Left lung (tissue), 10 donors: Measurements from ENCODE around the gene PRSS23. TPM values are rescaled to one million over a fixed set of nuclear protein-coding genes. Genes with fewer than 3 reads are reported as not detected.

Source experiments
- ATAC-seq: fragments of 200-7000 bp; cut with Tn5 transposase; one replicate; pipeline ENCODE4 v1.9.1; 2020; ENCODE audit warnings: moderate library complexity
- DNase-seq, 4 donors: peaks; one replicate each; pipeline ENCODE4 v3.0.0-alpha.2; 2013 to 2020
- H3K27ac ChIP-seq, 2 donors: fragments of 200-600 bp; sonication (generic) in 1 of 2; one replicate each; pipeline versions ENCODE4 v1.5.0 to v1.8.0; 2020 to 2021
- H3K27me3 ChIP-seq, 2 donors: fragments of 200-600 bp; sonication (generic) in 1 of 2; one replicate each; pipeline versions ENCODE4 v1.5.0 to v1.8.0; 2020 to 2021
- H3K36me3 ChIP-seq, 2 donors: fragments of 200-600 bp; sonication (generic) in 1 of 2; one replicate each; pipeline versions ENCODE4 v1.5.0 to v1.8.0; 2020 to 2021
- H3K4me1 ChIP-seq, 2 donors: fragments of 200-600 bp; one replicate each; pipeline ENCODE4 v1.8.0; 2021
- H3K4me3 ChIP-seq, 2 donors: fragments of 200-600 bp; sonication (generic) in 1 of 2; one replicate each; pipeline versions ENCODE4 v1.5.0 to v1.8.0; 2020 to 2021; ENCODE audit warnings: mild to moderate bottlenecking in 1 of 2
- H3K9me3 ChIP-seq, 2 donors: fragments of 200-600 bp; sonication (generic) in 1 of 2; one replicate each; pipeline versions ENCODE4 v1.5.0 to v1.8.0; 2020 to 2021
- CTCF ChIP-seq, 2 donors: fragments of 200-600 bp; sonication (generic) in 1 of 2; IDR thresholded peaks; one replicate each; pipeline versions ENCODE4 v1.5.0 to v1.8.0; 2021; ENCODE audit warnings: antibody characterized with exemption in 2 of 2
- intact Hi-C, 2 donors: fragments of 100-400 bp; cut with DNase I; formaldehyde crosslinking; loops; one replicate each; pipeline versions ENCODE4 v1.11.2 to v1.14.2; 2022
- polyA plus RNA-seq, 6 donors: library from polyadenylated mRNA; unstranded; fragments of 120-200 nt; gene quantifications; one replicate each; pipeline ENCODE4 v1.2.1, GENCODE V29; 2013; ENCODE audit not compliant: insufficient read length in 6 of 6
- total RNA-seq, 2 donors: library from RNA; stranded (reverse); fragmentation: NEBNext Ultra II Directional; extraction: Animal tissue kit (Norgen Biotek cat#: 25700); gene quantifications; one replicate each; pipeline ENCODE4 v1.2.1, GENCODE V29; 2021
- donor health status: DM: no; HTN: yes; CAD: no.
- donor health status: DM: no; HTN: no; CAD: no.

PRSS23 gene
- total and polyA plus RNA-seq, 8 donors, result 62.9 to 149 (median 74.9) TPM

GRCh38 chr11:86772999-86773398 lies 27.3 kb upstream of the PRSS23 start:
- Histone ChIP-seq H3K27ac (no peak overlapping the region), H3K36me3 (no peaks in the 10 kb centered on the region), H3K4me3 (no peak overlapping the region), H3K4me1 (no peaks in the 10 kb centered on the region), H3K27me3 (no peaks in the 10 kb centered on the region), H3K9me3 (no peaks in the 10 kb centered on the region)
- ATAC-seq (no peak), DNase-seq (no peak)
- intact Hi-C loops, result no loop called here
- TF ChIP-seq CTCF (IDR thresholded peaks at IDR 0.05), result no peak

DNA sequence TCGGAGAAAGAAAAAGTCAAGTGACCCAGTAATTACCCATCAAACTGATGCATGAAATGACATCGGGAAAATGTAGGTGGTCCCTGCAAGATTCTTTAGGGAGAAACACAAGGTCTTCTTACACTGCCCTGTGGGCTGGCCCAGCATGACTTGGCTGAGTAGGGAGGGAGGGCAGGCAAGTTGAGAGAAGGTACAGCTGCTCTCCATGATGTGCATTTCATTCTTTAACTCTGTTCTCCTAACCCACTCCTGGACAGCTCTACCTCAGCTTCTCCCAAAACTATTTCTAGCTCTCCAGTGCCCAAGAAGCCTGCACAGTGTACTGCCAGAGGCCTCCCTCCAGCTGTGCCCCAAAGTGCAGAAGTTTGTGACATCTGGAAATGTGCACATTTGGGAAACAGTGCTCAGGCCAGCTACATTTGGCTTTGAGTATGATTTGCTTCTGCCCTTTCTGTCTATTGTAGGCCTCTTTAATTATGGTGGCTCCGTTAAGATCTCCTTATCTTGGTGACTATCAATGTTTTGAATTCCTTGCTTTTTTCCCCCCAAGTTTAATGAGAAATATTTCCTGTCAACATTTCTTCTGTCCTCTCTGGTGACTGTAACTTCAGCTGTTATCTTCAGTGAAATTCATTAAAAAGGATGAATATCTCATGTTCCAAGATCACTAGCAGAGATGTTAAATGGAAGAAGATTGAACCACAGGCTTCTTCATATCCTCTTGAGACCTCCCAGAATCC lies 26.7 kb upstream of the PRSS23 start:
- Histone ChIP-seq H3K4me3 (no peak overlapping the region), H3K9me3 (no peaks in the 10 kb centered on the region), H3K27ac (no peak overlapping the region), H3K36me3 (no peaks in the 10 kb centered on the region), H3K27me3 (no peaks in the 10 kb centered on the region), H3K4me1 (no peaks in the 10 kb centered on the region)
- intact Hi-C loops, result no loop called here
- ATAC-seq (no peak), DNase-seq (no peak)
- no peak for TF ChIP-seq CTCF (IDR thresholded peaks at IDR 0.05)

- H3K27ac ChIP-seq, result no peak overlapping the region
- no peaks in the 10 kb centered on the region for H3K9me3 ChIP-seq
- intact Hi-C loops, result no loop called here
- no peaks in the 10 kb centered on the region for H3K36me3 ChIP-seq
- ATAC-seq (no peak), DNase-seq (no peak)
- no peaks in the 10 kb centered on the region for H3K4me1 ChIP-seq
- TF ChIP-seq CTCF (IDR thresholded peaks at IDR 0.05), result no peak
- H3K27me3 ChIP-seq, result no peaks in the 10 kb centered on the region
- H3K4me3 ChIP-seq, result no peak overlapping the region
Measured at GRCh38 chr11:86774417-86774816, 25.9 kb upstream of the PRSS23 start.

DNA sequence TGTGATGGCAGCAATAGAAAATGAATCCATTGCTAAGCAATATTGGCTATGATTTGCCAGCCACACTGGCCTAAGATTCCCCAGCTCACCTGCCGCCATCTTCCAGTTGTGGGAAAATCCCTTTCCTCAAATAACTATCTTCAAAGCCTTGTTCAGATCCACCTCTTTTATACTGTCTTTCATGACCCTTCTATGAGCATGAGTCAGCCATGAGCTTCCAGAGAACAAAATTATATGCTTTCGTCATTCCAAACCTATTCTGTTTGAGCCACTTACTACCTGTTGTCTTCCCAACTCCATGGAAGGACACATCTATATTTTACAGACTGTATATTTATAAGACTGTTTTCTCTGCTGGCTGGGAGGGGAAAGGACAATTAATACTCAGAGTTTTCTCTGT lies 25.0 kb upstream of the PRSS23 start:
- Histone ChIP-seq H3K36me3 (no peaks in the 10 kb centered on the region), H3K27ac (no peak overlapping the region), H3K9me3 (no peaks in the 10 kb centered on the region), H3K27me3 (no peaks in the 10 kb centered on the region), H3K4me3 (no peak overlapping the region), H3K4me1 (no peaks in the 10 kb centered on the region)
- intact Hi-C loops, result no loop called here
- no peak for TF ChIP-seq CTCF (IDR thresholded peaks at IDR 0.05)
- DNase-seq, result no peak
- ATAC-seq, result no peak

- Histone ChIP-seq H3K4me1 (no peaks in the 10 kb centered on the region), H3K4me3 (no peak overlapping the region), H3K36me3 (no peaks in the 10 kb centered on the region), H3K27ac (no peak overlapping the region), H3K9me3 (no peaks in the 10 kb centered on the region), H3K27me3 (no peaks in the 10 kb centered on the region)
- ATAC-seq (no peak), DNase-seq (no peak)
- intact Hi-C loops, result no loop called here
- TF ChIP-seq CTCF (IDR thresholded peaks at IDR 0.05), result no peak
Measured at GRCh38 chr11:86781546-86781945, 18.8 kb upstream of the PRSS23 start.
